ENCODE measurements around the gene EPN2.

The EPN2 gene

GRCh38 chr17:19334331-19334730 is 97.2 kb downstream of the EPN2 start:
- ATAC-seq (replicated peaks): no peak
- no peaks in the 10 kb centered on the region for H3K9me3 Mint-ChIP-seq
- no peak for DNase-seq
- H3K27ac Mint-ChIP-seq: no peak overlapping the region
- no peak overlapping the region for H3K4me3 Mint-ChIP-seq
- H3K4me1 Mint-ChIP-seq: peaks cover 7 to 16% of the 10 kb centered on the region in 2 donors
- H3K27me3 Mint-ChIP-seq: peaks cover 3 to 28% of the 10 kb centered on the region in 2 donors
- H3K36me3 Mint-ChIP-seq: peaks cover 10 to 18% of the 10 kb centered on the region in 2 donors

DNA sequence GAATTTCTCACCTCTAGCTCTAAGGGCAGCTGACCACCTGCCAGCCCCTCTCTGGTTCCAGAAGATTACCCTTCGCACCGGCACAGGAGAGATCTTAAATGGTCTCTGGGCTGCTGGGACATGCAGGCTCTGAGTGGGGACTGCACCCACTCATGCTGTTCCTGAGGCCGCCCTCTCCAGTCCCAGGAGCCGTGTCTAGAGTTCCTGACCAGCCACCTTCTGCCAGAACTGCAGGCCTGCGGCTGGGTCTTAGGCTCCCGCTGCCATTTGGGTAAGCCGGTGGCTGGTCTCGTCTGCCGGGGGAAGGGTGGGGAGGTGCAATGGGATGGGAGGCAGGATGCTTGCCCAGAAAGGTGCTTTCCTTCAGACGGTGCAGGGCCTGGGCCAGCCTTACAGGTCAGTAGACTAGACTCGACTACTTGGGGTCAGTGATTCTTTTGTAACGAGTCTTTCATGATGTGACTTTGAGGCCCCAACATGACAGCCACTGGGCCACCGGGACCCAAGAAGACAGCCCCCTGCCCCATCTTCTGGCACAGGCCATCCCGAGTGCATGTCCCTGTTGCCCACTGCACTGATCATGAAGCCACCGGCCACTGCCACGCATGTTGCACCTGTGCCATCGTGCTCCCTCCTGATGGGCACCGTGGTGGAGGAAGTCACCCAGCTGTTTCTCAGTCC is 98.9 kb downstream of the EPN2 start:
- H3K9me3 Mint-ChIP-seq: no peaks in the 10 kb centered on the region
- H3K27ac Mint-ChIP-seq: no peak overlapping the region
- no peak overlapping the region for H3K4me3 Mint-ChIP-seq
- peaks cover 7 to 16% of the 10 kb centered on the region in 2 donors for H3K4me1 Mint-ChIP-seq
- DNase-seq: no peak
- ATAC-seq (replicated peaks): no peak
- peaks cover 10 to 11% of the 10 kb centered on the region in 2 donors for H3K36me3 Mint-ChIP-seq
- peaks cover 3 to 33% of the 10 kb centered on the region in 2 donors for H3K27me3 Mint-ChIP-seq

DNA sequence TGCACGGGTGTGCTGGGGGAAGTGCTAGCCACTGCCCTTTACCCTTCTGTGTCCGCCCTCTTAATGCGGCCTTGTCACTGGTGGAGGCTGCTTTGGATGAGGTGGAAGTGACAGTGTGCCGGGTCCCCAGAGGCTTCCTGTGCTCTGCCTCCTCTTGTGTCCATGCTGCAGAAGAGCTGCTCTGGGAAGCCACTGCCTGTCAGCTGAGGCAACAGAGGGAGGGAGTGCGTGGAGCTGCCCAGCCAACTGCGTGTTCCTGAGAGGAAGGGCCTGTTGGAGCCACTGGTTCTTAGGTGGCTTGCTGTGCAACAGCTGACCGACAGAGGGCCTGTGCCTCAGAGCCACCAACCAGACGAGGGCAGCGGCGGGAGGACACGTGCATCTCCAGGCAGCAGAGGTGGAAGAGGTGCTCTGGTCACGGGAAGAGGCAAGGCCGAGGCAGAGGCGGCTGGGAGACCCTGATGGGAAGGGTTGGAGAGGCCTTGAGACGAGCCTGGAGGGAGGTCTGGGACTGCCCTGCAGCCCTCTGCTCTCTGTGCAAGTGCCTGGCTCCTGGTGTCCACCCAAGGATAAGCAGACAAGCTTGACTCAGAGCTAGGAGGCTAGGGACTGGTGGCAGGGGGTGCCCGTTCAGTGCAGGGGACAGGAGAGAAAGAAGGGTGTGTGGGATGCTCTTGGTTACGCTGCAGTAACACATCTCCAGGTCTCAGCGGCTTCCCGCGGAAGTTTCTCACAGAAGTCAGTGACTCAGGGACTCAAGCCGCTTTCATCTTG is 100.0 kb downstream of the EPN2 start:
- no peak overlapping the region for H3K27ac Mint-ChIP-seq
- peaks cover 7% of the 10 kb centered on the region in 2 donors for H3K36me3 Mint-ChIP-seq
- peaks cover 4 to 16% of the 10 kb centered on the region in 2 donors for H3K4me1 Mint-ChIP-seq
- H3K9me3 Mint-ChIP-seq: no peaks in the 10 kb centered on the region
- H3K27me3 Mint-ChIP-seq: peaks cover 11 to 44% of the 10 kb centered on the region in 2 donors
- no peak overlapping the region for H3K4me3 Mint-ChIP-seq
- no peak for ATAC-seq (replicated peaks)
- no peak for DNase-seq

- H3K4me1 Mint-ChIP-seq: peaks cover 2 to 13% of the 10 kb centered on the region in 2 donors
- DNase-seq: no peak
Measured at GRCh38 chr17:19337712-19338023, 100.5 kb downstream of the EPN2 start.

GRCh38 chr17:19338031-19338990 is 101.1 kb downstream of the EPN2 start:
- Mint-ChIP-seq H3K4me3 (no peak overlapping the region), H3K27ac (no peak overlapping the region), H3K36me3 (peaks cover 3 to 7% of the 10 kb centered on the region in 2 donors), H3K27me3 (peaks cover 12 to 39% of the 10 kb centered on the region in 2 donors), H3K9me3 (no peaks in the 10 kb centered on the region), H3K4me1 (peaks cover 2 to 7% of the 10 kb centered on the region in 2 donors)
- ATAC-seq (replicated peaks): peak; percentile 96 to 99
- peak; percentile 62 for DNase-seq

More at GRCh38 chr17:19337712-19338023, 100.5 kb downstream of the EPN2 start:
- peaks cover 12 to 42% of the 10 kb centered on the region in 2 donors for H3K27me3 Mint-ChIP-seq
- H3K9me3 Mint-ChIP-seq: no peaks in the 10 kb centered on the region
- no peak overlapping the region for H3K4me3 Mint-ChIP-seq
- H3K27ac Mint-ChIP-seq: no peak overlapping the region
- ATAC-seq (replicated peaks): no peak
- peaks cover 4 to 7% of the 10 kb centered on the region in 2 donors for H3K36me3 Mint-ChIP-seq

- Mint-ChIP-seq H3K4me1 (peaks cover 2 to 6% of the 10 kb centered on the region in 2 donors), H3K27me3 (peaks cover 12 to 39% of the 10 kb centered on the region in 2 donors), H3K27ac (no peak overlapping the region), H3K4me3 (no peak overlapping the region), H3K36me3 (peaks cover 0 to 4% of the 10 kb centered on the region in 2 donors), H3K9me3 (no peaks in the 10 kb centered on the region)
- DNase-seq: no peak
- no peak for ATAC-seq (replicated peaks)
Measured at GRCh38 chr17:19339341-19339815, 102.2 kb downstream of the EPN2 start.

DNA sequence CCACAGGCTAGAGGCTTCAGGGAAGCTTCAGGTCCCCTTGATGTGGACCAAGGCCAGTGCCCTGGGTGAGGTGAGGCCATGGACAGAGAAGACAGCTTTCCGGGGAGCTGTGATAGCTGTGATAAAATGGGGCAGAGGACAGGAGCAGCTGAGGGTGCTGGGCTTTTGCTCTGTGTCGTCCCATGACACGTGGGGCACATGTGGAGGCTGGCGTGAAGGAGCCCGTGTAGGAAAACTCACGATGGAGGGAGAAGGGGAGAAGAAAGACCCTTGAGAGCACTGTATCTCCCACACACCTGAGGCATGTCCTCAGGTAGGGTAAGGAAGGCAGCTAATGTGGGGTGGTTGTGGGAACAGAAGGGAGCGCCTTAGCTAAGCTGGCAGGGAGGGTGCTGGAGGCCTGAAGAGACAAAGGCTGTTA is 104.1 kb downstream of the EPN2 start:
- H3K27me3 Mint-ChIP-seq: peaks cover 12 to 29% of the 10 kb centered on the region in 2 donors

DNA sequence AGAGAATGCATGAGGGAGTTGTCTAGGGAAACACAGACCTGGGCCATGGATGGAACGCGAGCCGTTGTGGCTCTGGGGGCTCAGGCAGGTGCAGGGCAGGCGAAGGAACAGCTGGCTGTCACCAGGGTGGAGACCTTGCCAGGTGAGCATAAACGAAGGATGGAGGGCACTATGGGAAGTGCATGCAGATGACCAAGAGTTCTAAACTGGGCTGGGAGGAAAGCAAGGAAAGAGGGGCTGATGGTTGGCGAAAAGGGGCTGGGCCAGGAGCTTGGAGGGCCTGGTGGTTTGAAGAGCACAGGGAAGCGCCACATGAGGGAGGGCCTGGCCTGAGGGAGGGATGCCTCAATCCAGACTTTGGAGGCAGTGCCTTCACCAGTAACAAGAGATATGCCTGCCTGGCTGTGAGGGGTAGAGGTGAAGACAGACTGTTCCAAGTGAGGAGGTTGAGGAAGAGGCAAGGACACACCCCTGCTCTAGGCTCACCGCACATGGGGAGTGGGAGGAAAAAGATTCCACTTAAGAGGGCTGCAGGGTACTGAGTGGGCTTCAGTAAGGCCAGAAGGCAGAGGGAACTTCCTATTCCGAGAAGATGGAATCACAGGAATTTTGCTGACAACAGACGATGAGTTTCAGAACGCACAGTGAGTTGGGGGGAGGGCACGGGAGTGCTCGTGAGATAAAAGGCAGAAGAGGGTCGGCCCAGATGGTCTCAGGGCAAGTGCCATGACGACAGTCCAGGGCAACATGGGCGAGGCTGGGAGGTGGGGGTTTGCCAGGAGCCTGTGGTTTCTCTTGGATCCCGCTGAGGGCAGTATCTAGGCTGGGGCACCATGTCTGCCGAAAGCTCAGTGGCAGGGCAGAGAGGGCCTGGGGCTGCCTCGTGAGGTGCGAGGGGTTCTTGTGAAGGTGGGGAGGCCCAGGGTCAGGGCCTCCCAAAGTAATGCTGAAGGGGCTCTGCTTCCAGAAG is 104.8 kb downstream of the EPN2 start:
- peaks cover 0 to 2% of the 10 kb centered on the region in 2 donors for H3K36me3 Mint-ChIP-seq
- no peak overlapping the region for H3K4me3 Mint-ChIP-seq
- ATAC-seq (replicated peaks): no peak
- H3K27ac Mint-ChIP-seq: no peak overlapping the region
- peaks cover 6 to 10% of the 10 kb centered on the region in 2 donors for H3K4me1 Mint-ChIP-seq
- peaks cover 16 to 33% of the 10 kb centered on the region in 2 donors for H3K27me3 Mint-ChIP-seq
- no peaks in the 10 kb centered on the region for H3K9me3 Mint-ChIP-seq
- DNase-seq: no peak

More for the DNA sequence above, 104.1 kb downstream of the EPN2 start:
- Mint-ChIP-seq H3K36me3 (no peaks in the 10 kb centered on the region), H3K27ac (no peak overlapping the region), H3K9me3 (no peaks in the 10 kb centered on the region), H3K4me1 (peaks cover 2 to 6% of the 10 kb centered on the region in 2 donors), H3K4me3 (no peak overlapping the region)
- DNase-seq: no peak
- no peak for ATAC-seq (replicated peaks)

- Mint-ChIP-seq H3K9me3 (no peaks in the 10 kb centered on the region), H3K36me3 (peaks cover 0 to 2% of the 10 kb centered on the region in 2 donors), H3K4me1 (peaks cover 9% of the 10 kb centered on the region in 2 donors), H3K27me3 (peaks cover 13 to 29% of the 10 kb centered on the region in 2 donors), H3K27ac (no peak overlapping the region), H3K4me3 (no peak overlapping the region)
- no peak for ATAC-seq (replicated peaks)
- DNase-seq: no peak
Measured at GRCh38 chr17:19342611-19343255, 105.6 kb downstream of the EPN2 start.

GRCh38 chr17:19343256-19343630 is 106.1 kb downstream of the EPN2 start:
- Mint-ChIP-seq H3K27me3 (peaks cover 13 to 29% of the 10 kb centered on the region in 2 donors), H3K27ac (no peak overlapping the region), H3K4me1 (peaks cover 9% of the 10 kb centered on the region in 2 donors), H3K9me3 (no peaks in the 10 kb centered on the region), H3K36me3 (peaks cover 0 to 2% of the 10 kb centered on the region in 2 donors), H3K4me3 (no peak overlapping the region)
- ATAC-seq (replicated peaks) (no peak), DNase-seq (no peak)

DNA sequence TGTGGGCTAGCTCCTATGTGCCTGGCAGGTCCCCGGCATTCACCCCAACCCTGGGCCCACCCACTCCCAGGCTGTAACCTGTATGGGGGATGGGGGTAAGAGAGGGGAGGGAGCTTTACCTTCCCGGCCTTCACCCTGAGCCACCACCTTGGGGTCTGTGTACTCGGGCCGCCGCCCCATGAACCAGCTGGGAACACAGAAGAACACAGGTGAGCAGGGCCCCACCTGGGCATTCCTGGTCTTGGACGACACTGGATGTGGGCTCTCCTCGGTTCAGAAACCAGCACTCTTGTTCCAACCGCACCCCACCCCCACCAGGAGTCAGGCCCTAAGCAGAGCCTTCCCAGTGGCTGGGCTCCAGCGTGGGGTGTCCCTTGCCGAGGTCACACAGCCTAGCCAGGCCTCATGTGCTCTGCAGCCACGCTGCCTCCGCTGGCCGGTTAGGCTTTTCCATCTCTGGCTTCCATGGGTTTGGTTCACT is 106.5 kb downstream of the EPN2 start:
- DNase-seq (no peak), ATAC-seq (replicated peaks) (no peak)
- H3K4me1 Mint-ChIP-seq: peaks cover 9% of the 10 kb centered on the region in 2 donors
- H3K27ac Mint-ChIP-seq: no peak overlapping the region
- H3K27me3 Mint-ChIP-seq: peaks cover 13 to 29% of the 10 kb centered on the region in 2 donors
- no peak overlapping the region for H3K4me3 Mint-ChIP-seq
- peaks cover 0 to 2% of the 10 kb centered on the region in 2 donors for H3K36me3 Mint-ChIP-seq
- H3K9me3 Mint-ChIP-seq: no peaks in the 10 kb centered on the region

DNA sequence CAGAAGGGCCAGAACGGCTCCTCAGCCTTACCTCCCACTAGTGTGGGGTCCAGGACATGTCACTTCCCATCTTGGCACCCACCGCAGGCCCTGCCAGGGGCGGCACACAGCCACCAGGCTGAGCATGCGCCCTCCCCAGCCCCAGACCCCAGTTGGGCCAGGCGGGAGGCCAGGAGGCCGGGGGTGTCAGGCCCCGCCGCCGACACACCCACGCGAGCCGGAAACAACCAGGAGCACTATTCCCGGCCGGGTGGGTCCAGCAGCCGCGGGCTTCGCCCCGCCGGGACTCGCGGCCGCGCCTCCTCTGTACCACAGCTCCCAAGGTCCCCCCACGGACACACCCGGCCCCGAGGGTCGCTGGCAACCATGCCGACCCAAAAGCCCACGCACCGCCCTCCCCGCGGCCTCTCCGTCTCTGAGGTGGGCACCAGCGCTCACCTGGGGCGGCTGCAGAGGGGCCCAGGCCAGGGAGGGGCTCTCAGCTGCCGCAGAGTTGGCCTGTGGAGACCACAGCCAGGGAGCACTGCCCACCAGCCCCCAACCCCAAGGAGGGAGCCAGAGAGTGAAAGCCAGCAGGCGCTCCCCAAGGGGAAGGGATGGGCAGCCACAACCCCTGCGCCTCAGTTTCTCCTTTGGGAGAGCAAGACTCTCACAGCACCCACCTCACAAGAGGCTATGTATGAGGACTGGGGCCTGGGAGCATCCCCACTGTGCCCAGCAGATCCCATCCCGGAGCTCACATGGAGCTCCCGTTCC is 107.3 kb downstream of the EPN2 start:
- Mint-ChIP-seq H3K4me3 (no peak overlapping the region), H3K36me3 (peaks cover 0 to 2% of the 10 kb centered on the region in 2 donors)

More for the DNA sequence above, 107.3 kb downstream of the EPN2 start:
- H3K27me3 Mint-ChIP-seq: peaks cover 13 to 22% of the 10 kb centered on the region in 2 donors
- no peak overlapping the region for H3K27ac Mint-ChIP-seq
- peaks cover 9% of the 10 kb centered on the region in 2 donors for H3K4me1 Mint-ChIP-seq
- DNase-seq: no peak
- H3K9me3 Mint-ChIP-seq: no peaks in the 10 kb centered on the region
- ATAC-seq (replicated peaks): no peak

Data from stimulated activated naive B cell treated with anti-CD40 and anti-IgM and Interleukin-4, amounts not matched to agents 10 μg/mL and 1 μg/mL and 100 μg/mL, for 72 hours (primary cell).